ENCODE data around the gene DAPK1.
A peak's percentile ranks its signal among the peaks of the same experiment; 100 is the strongest.
"Not testable (repeated sequence)": the region's sequence is repeated elsewhere in the genome, so short reads cannot be mapped to it uniquely, and the experiment has no call there.

The DAPK1 gene

GRCh38 chr9:87732344-87732743 lies 234.7 kb downstream of the DAPK1 start:
- H3K9me3 Mint-ChIP-seq: peaks cover 0 to 1% of the 10 kb centered on the region in 2 donors
- peaks cover 26 to 56% of the 10 kb centered on the region in 2 donors for H3K27me3 Mint-ChIP-seq
- H3K4me1 Mint-ChIP-seq: no peaks in the 10 kb centered on the region
- H3K27ac Mint-ChIP-seq: no peak overlapping the region
- DNase-seq (no peak), ATAC-seq (replicated peaks) (no peak)
- H3K36me3 Mint-ChIP-seq: no peaks in the 10 kb centered on the region
- no peak overlapping the region for H3K4me3 Mint-ChIP-seq

- Mint-ChIP-seq H3K9me3 (peaks cover 0 to 1% of the 10 kb centered on the region in 2 donors), H3K27me3 (peaks cover 24 to 56% of the 10 kb centered on the region in 2 donors)
Observed at GRCh38 chr9:87732756-87733155, 235.1 kb downstream of the DAPK1 start.

GRCh38 chr9:87733273-87734052 lies 235.8 kb downstream of the DAPK1 start:
- ATAC-seq (replicated peaks) (no peak), DNase-seq (no peak)
- H3K4me3 Mint-ChIP-seq: no peak overlapping the region
- H3K36me3 Mint-ChIP-seq: no peaks in the 10 kb centered on the region
- peaks cover 0 to 1% of the 10 kb centered on the region in 2 donors for H3K9me3 Mint-ChIP-seq
- H3K4me1 Mint-ChIP-seq: no peaks in the 10 kb centered on the region
- peaks cover 24 to 49% of the 10 kb centered on the region in 2 donors for H3K27me3 Mint-ChIP-seq
- H3K27ac Mint-ChIP-seq: no peak overlapping the region

More at GRCh38 chr9:87732756-87733155, 235.1 kb downstream of the DAPK1 start:
- Mint-ChIP-seq H3K4me3 (no peak overlapping the region), H3K4me1 (no peaks in the 10 kb centered on the region), H3K36me3 (no peaks in the 10 kb centered on the region), H3K27ac (no peak overlapping the region)
- DNase-seq (no peak), ATAC-seq (replicated peaks) (no peak)

- H3K27ac Mint-ChIP-seq: no peak overlapping the region
Observed at GRCh38 chr9:87734106-87734505, 236.4 kb downstream of the DAPK1 start.

GRCh38 chr9:87739546-87739945 lies 241.9 kb downstream of the DAPK1 start:
- peaks cover 10 to 16% of the 10 kb centered on the region in 2 donors for H3K9me3 Mint-ChIP-seq
- no peaks in the 10 kb centered on the region for H3K4me1 Mint-ChIP-seq
- no peak overlapping the region for H3K4me3 Mint-ChIP-seq
- ATAC-seq (replicated peaks): no peak
- no peaks in the 10 kb centered on the region for H3K36me3 Mint-ChIP-seq
- peaks cover 8 to 23% of the 10 kb centered on the region in 2 donors for H3K27me3 Mint-ChIP-seq
- DNase-seq: no peak
- H3K27ac Mint-ChIP-seq: no peak overlapping the region

More at GRCh38 chr9:87734106-87734505, 236.4 kb downstream of the DAPK1 start:
- Mint-ChIP-seq H3K4me3 (no peak overlapping the region), H3K27me3 (peaks cover 24 to 43% of the 10 kb centered on the region in 2 donors), H3K9me3 (peaks cover 0 to 1% of the 10 kb centered on the region in 2 donors), H3K4me1 (no peaks in the 10 kb centered on the region), H3K36me3 (no peaks in the 10 kb centered on the region)
- DNase-seq (no peak), ATAC-seq (replicated peaks) (no peak)

- Mint-ChIP-seq H3K4me1 (no peaks in the 10 kb centered on the region), H3K4me3 (no peak overlapping the region), H3K27ac (no peak overlapping the region), H3K36me3 (no peaks in the 10 kb centered on the region), H3K9me3 (peaks cover 10 to 16% of the 10 kb centered on the region in 2 donors), H3K27me3 (peaks cover 8 to 22% of the 10 kb centered on the region in 2 donors)
- ATAC-seq (replicated peaks) (no peak), DNase-seq (no peak)
Observed at GRCh38 chr9:87740209-87740608, 242.5 kb downstream of the DAPK1 start.

GRCh38 chr9:87741326-87741725 lies 243.7 kb downstream of the DAPK1 start:
- no peak for ATAC-seq (replicated peaks)
- no peaks in the 10 kb centered on the region for H3K4me1 Mint-ChIP-seq
- H3K9me3 Mint-ChIP-seq: peaks cover 10 to 16% of the 10 kb centered on the region in 2 donors

GRCh38 chr9:87741891-87742290 lies 244.2 kb downstream of the DAPK1 start:
- H3K36me3 Mint-ChIP-seq: no peaks in the 10 kb centered on the region
- H3K9me3 Mint-ChIP-seq: peaks cover 10 to 16% of the 10 kb centered on the region in 2 donors
- H3K4me3 Mint-ChIP-seq: no peak overlapping the region
- ATAC-seq (replicated peaks) (no peak), DNase-seq (no peak)
- peaks cover 8 to 13% of the 10 kb centered on the region in 2 donors for H3K27me3 Mint-ChIP-seq
- no peaks in the 10 kb centered on the region for H3K4me1 Mint-ChIP-seq
- H3K27ac Mint-ChIP-seq: no peak overlapping the region

More at GRCh38 chr9:87741326-87741725, 243.7 kb downstream of the DAPK1 start:
- H3K4me3 Mint-ChIP-seq: no peak overlapping the region
- peaks cover 8 to 18% of the 10 kb centered on the region in 2 donors for H3K27me3 Mint-ChIP-seq
- H3K27ac Mint-ChIP-seq: no peak overlapping the region
- no peaks in the 10 kb centered on the region for H3K36me3 Mint-ChIP-seq
- no peak for DNase-seq

GRCh38 chr9:87742813-87743428 lies 245.3 kb downstream of the DAPK1 start:
- no peak for DNase-seq

GRCh38 chr9:87744247-87744646 lies 246.6 kb downstream of the DAPK1 start:
- Mint-ChIP-seq H3K9me3 (peaks cover 10 to 16% of the 10 kb centered on the region in 2 donors), H3K27me3 (peaks cover 6 to 10% of the 10 kb centered on the region in 2 donors)
- DNase-seq; H3K27ac Mint-ChIP-seq; H3K4me1 Mint-ChIP-seq; H3K36me3 Mint-ChIP-seq; ATAC-seq (replicated peaks); H3K4me3 Mint-ChIP-seq: not testable (repeated sequence)

More at GRCh38 chr9:87742813-87743428, 245.3 kb downstream of the DAPK1 start:
- Mint-ChIP-seq H3K4me1 (no peaks in the 10 kb centered on the region), H3K27me3 (peaks cover 6 to 13% of the 10 kb centered on the region in 2 donors), H3K9me3 (peaks cover 10 to 16% of the 10 kb centered on the region in 2 donors), H3K36me3 (no peaks in the 10 kb centered on the region), H3K4me3 (no peak overlapping the region), H3K27ac (no peak overlapping the region)
- ATAC-seq (replicated peaks): no peak

GRCh38 chr9:87746186-87746585 lies 248.5 kb downstream of the DAPK1 start:
- Mint-ChIP-seq H3K27ac (no peak overlapping the region), H3K4me3 (no peak overlapping the region), H3K9me3 (peaks cover 6 to 12% of the 10 kb centered on the region in 2 donors), H3K27me3 (peaks cover 0 to 5% of the 10 kb centered on the region in 2 donors), H3K36me3 (no peaks in the 10 kb centered on the region), H3K4me1 (no peaks in the 10 kb centered on the region)
- DNase-seq (no peak), ATAC-seq (replicated peaks) (no peak)

- peaks cover 0 to 5% of the 10 kb centered on the region in 2 donors for H3K27me3 Mint-ChIP-seq
- peaks cover 0 to 1% of the 10 kb centered on the region in 2 donors for H3K9me3 Mint-ChIP-seq
- no peaks in the 10 kb centered on the region for H3K4me1 Mint-ChIP-seq
- H3K4me3 Mint-ChIP-seq: no peak overlapping the region
- no peak for ATAC-seq (replicated peaks)
- DNase-seq: no peak
- peak overlapping the region; percentile 6 for H3K27ac Mint-ChIP-seq
- no peaks in the 10 kb centered on the region for H3K36me3 Mint-ChIP-seq
Observed at GRCh38 chr9:87748881-87749280, 251.2 kb downstream of the DAPK1 start.

GRCh38 chr9:87749335-87750035 lies 251.8 kb downstream of the DAPK1 start:
- Mint-ChIP-seq H3K9me3 (peaks cover 0 to 1% of the 10 kb centered on the region in 2 donors), H3K27ac (no peak overlapping the region)

GRCh38 chr9:87750726-87751125 lies 253.1 kb downstream of the DAPK1 start:
- DNase-seq (no peak), ATAC-seq (replicated peaks) (no peak)
- no peaks in the 10 kb centered on the region for H3K4me1 Mint-ChIP-seq
- no peaks in the 10 kb centered on the region for H3K36me3 Mint-ChIP-seq
- no peak overlapping the region for H3K27ac Mint-ChIP-seq
- no peak overlapping the region for H3K4me3 Mint-ChIP-seq
- peaks cover 0 to 5% of the 10 kb centered on the region in 2 donors for H3K27me3 Mint-ChIP-seq
- peaks cover 0 to 8% of the 10 kb centered on the region in 2 donors for H3K9me3 Mint-ChIP-seq

More at GRCh38 chr9:87749335-87750035, 251.8 kb downstream of the DAPK1 start:
- H3K4me1 Mint-ChIP-seq: no peaks in the 10 kb centered on the region
- H3K36me3 Mint-ChIP-seq: no peaks in the 10 kb centered on the region
- DNase-seq (no peak), ATAC-seq (replicated peaks) (no peak)
- peaks cover 0 to 5% of the 10 kb centered on the region in 2 donors for H3K27me3 Mint-ChIP-seq
- no peak overlapping the region for H3K4me3 Mint-ChIP-seq

Data from stimulated activated naive B cell treated with anti-CD40 and anti-IgM and Interleukin-4, amounts not matched to agents 10 μg/mL and 1 μg/mL and 100 μg/mL, for 72 hours (primary cell).